HG03460 (cell line): ENCODE measurements around the gene CNMD.
"Not testable (repeated sequence)": the region's sequence is repeated elsewhere in the genome, so short reads cannot be mapped to it uniquely, and the experiment has no call there.

Source experiments
- ATAC-seq: cut with Tn5 transposase; IDR thresholded peaks from one replicate; pipeline ENCODE4 v1.9.1; 2021; ENCODE audit not compliant: unreplicated experiment

Gene CNMD

GRCh38 chr13:52696566-52696965 lies 43.1 kb downstream of the CNMD start:
- no peak for ATAC-seq

GRCh38 chr13:52695856-52696255 lies 43.8 kb downstream of the CNMD start:
- peak; percentile 67 for ATAC-seq

- no peak for ATAC-seq
Observed at GRCh38 chr13:52686376-52686775, 53.2 kb downstream of the CNMD start.

- not testable (repeated sequence) for ATAC-seq
Observed at GRCh38 chr13:52685806-52686205, 53.8 kb downstream of the CNMD start.

- no peak for ATAC-seq
Observed at GRCh38 chr13:52677823-52678222, 61.8 kb downstream of the CNMD start.

- ATAC-seq, result no peak
Observed at GRCh38 chr13:52673465-52673864, 66.2 kb downstream of the CNMD start.

GRCh38 chr13:52670726-52671125 lies 68.9 kb downstream of the CNMD start:
- ATAC-seq, result no peak

GRCh38 chr13:52669677-52670076 lies 69.9 kb downstream of the CNMD start:
- ATAC-seq, result no peak

GRCh38 chr13:52665325-52665724 lies 74.3 kb downstream of the CNMD start:
- no peak for ATAC-seq

GRCh38 chr13:52664272-52664671 lies 75.3 kb downstream of the CNMD start:
- ATAC-seq, result no peak

GRCh38 chr13:52659340-52659739 lies 80.3 kb downstream of the CNMD start:
- no peak for ATAC-seq
